ENCODE results near the gene TFAP2A. TPM values are rescaled to one million over a fixed set of nuclear protein-coding genes. Genes with fewer than 3 reads are reported as not detected.
A peak's percentile ranks its signal among the peaks of the same experiment; 100 is the strongest.

The TFAP2A gene
- total RNA-seq, 1 experiment from 2014 or later = 87.4 TPM

- Mint-ChIP-seq H3K4me3 (ENCODE audit: unreplicated experiment) (peak overlapping the region; percentile 56), H3K27ac (ENCODE audit: low read depth, unreplicated experiment) (peak overlapping the region; percentile 99), H3K4me1 (ENCODE audit: insufficient read depth, unreplicated experiment) (peaks cover 34% of the 10 kb centered on the region), H3K36me3 (ENCODE audit: insufficient read depth, unreplicated experiment) (peaks cover 6% of the 10 kb centered on the region), H3K9me3 (ENCODE audit: unreplicated experiment) (no peaks in the 10 kb centered on the region), H3K27me3 (ENCODE audit: insufficient read depth, unreplicated experiment) (no peaks in the 10 kb centered on the region)
- peak; percentile 99 for DNase-seq (ENCODE audit: unreplicated experiment)
- TF ChIP-seq, protein P1, sequence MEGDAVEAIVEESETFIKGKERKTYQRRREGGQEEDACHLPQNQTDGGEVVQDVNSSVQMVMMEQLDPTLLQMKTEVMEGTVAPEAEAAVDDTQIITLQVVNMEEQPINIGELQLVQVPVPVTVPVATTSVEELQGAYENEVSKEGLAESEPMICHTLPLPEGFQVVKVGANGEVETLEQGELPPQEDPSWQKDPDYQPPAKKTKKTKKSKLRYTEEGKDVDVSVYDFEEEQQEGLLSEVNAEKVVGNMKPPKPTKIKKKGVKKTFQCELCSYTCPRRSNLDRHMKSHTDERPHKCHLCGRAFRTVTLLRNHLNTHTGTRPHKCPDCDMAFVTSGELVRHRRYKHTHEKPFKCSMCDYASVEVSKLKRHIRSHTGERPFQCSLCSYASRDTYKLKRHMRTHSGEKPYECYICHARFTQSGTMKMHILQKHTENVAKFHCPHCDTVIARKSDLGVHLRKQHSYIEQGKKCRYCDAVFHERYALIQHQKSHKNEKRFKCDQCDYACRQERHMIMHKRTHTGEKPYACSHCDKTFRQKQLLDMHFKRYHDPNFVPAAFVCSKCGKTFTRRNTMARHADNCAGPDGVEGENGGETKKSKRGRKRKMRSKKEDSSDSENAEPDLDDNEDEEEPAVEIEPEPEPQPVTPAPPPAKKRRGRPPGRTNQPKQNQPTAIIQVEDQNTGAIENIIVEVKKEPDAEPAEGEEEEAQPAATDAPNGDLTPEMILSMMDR (IDR thresholded peaks at IDR 0.05; ENCODE audit: unreplicated experiment) = no peak
- ChIA-PET CTCF (interaction anchor here (0.5 to 1.8 kb wide), 8 partner anchors 10 to 1819 kb away, joined by 3 to 5 read pairs (median 3); no protein-coding TSS in a partner anchor), POLR2A (interaction anchor here (0.7 to 5.5 kb wide), 11 partner anchors 10 to 1869 kb away, joined by 3 to 57 read pairs (median 4); partner anchors contain the start of gene TFAP2A)
- TSS peak; percentile 89 for BruUV-seq (replicated peaks)
- intact Hi-C loops (cut with micrococcal nuclease) = no loop called here
These were observed 37.1 kb upstream of the TFAP2A start for GRCh38 chr6:10451828-10452509.

DNA sequence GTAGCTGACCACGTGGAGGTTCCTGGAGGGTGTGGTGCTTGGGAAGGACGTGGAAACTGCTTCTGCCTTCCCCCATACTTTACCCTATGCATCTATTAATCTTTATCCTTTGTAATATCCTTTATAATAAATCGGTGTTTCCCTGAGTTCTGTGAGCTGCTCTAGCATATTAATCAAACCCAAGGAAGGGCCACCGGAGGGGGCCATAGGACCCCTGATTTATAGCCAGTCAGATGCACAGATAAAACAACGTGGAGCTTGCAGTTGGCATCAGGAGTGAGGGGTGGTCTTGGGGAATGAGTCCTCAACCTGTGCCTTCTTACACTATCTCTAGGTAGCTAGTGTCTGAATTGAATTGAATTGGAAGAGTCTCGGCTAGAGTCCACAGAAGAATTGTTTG, 36.5 kb upstream of the TFAP2A start:
- intact Hi-C loops (cut with micrococcal nuclease) = no loop called here
- BruUV-seq (replicated peaks) = TSS peak; percentile 97
- CTCF ChIA-PET = interaction anchor here (0.6 to 1.8 kb wide), 8 partner anchors 9 to 655 kb away, joined by 3 to 7 read pairs (median 3); no protein-coding TSS in a partner anchor
- H3K36me3 Mint-ChIP-seq (ENCODE audit: insufficient read depth, unreplicated experiment) = peaks cover 6% of the 10 kb centered on the region
- H3K9me3 Mint-ChIP-seq (ENCODE audit: unreplicated experiment) = no peaks in the 10 kb centered on the region
- peak overlapping the region; percentile 56 for H3K4me3 Mint-ChIP-seq (ENCODE audit: unreplicated experiment)
- TF ChIP-seq, protein P1 (IDR thresholded peaks at IDR 0.05; ENCODE audit: unreplicated experiment) = no peak
- H3K4me1 Mint-ChIP-seq (ENCODE audit: insufficient read depth, unreplicated experiment) = peaks cover 34% of the 10 kb centered on the region
- POLR2A ChIA-PET = interaction anchor here (0.7 to 5.5 kb wide), 11 partner anchors 9 to 244 kb away, joined by 3 to 57 read pairs (median 4); partner anchors contain the start of gene TFAP2A
- no peaks in the 10 kb centered on the region for H3K27me3 Mint-ChIP-seq (ENCODE audit: insufficient read depth, unreplicated experiment)
- H3K27ac Mint-ChIP-seq (ENCODE audit: low read depth, unreplicated experiment) = peak overlapping the region; percentile 99
- DNase-seq (ENCODE audit: unreplicated experiment) = no peak

DNA sequence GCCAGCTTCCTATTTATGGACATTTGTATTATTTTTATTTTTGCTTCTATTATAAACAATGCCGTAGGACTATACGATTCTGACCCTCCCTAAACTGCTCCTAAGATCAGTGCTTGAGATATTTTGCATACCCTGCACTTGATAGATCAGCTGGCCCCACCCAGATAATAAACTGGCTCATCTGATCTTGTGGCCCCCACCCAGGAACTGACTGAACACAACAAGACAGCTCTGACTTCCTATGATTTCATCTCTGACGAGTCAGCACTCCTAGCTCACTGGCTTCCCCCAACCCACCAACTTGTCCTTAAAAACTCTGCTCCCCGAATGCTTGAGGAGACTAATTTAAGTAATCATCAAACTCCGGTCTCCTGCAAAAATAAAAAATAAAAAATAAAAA, 34.9 kb upstream of the TFAP2A start:
- BruUV-seq (replicated peaks) = no TSS peak
- TF ChIP-seq, protein P1 (IDR thresholded peaks at IDR 0.05; ENCODE audit: unreplicated experiment) = no peak
- H3K27ac Mint-ChIP-seq (ENCODE audit: low read depth, unreplicated experiment) = peak overlapping the region; percentile 99
- ChIA-PET POLR2A (interaction anchor here (0.7 to 5.5 kb wide), 7 partner anchors 8 to 37 kb away, joined by 3 to 57 read pairs (median 8); partner anchors contain the start of gene TFAP2A), CTCF (interaction anchor here (0.6 to 1.8 kb wide), 5 partner anchors 8 to 397 kb away, joined by 3 to 7 read pairs (median 4); no protein-coding TSS in a partner anchor)
- intact Hi-C loops (cut with micrococcal nuclease) = no loop called here
- peaks cover 6% of the 10 kb centered on the region for H3K36me3 Mint-ChIP-seq (ENCODE audit: insufficient read depth, unreplicated experiment)
- DNase-seq (ENCODE audit: unreplicated experiment) = no peak
- H3K4me1 Mint-ChIP-seq (ENCODE audit: insufficient read depth, unreplicated experiment) = peaks cover 34% of the 10 kb centered on the region
- H3K4me3 Mint-ChIP-seq (ENCODE audit: unreplicated experiment) = no peak overlapping the region
- H3K27me3 Mint-ChIP-seq (ENCODE audit: insufficient read depth, unreplicated experiment) = no peaks in the 10 kb centered on the region
- no peaks in the 10 kb centered on the region for H3K9me3 Mint-ChIP-seq (ENCODE audit: unreplicated experiment)

DNA sequence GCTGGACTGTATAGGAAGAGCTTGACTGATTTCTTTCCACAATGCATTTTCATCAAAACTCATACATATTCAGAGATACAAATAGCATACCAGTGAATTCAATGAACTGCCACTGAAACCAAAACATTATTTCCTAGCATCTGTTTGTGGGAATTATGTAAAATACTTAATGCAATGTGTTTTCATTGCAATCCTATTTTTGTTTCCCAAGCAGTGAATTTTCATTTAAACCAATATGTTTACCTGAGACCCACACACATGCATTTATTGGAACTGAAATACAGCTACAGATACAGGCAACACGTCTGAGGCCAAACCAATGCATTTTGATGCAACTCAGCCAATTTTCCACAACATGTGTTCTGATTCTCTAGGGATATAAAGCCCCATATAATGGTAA, 33.2 kb upstream of the TFAP2A start:
- Mint-ChIP-seq H3K27ac (ENCODE audit: low read depth, unreplicated experiment) (no peak overlapping the region), H3K4me1 (ENCODE audit: insufficient read depth, unreplicated experiment) (peaks cover 34% of the 10 kb centered on the region), H3K4me3 (ENCODE audit: unreplicated experiment) (no peak overlapping the region), H3K36me3 (ENCODE audit: insufficient read depth, unreplicated experiment) (peaks cover 6% of the 10 kb centered on the region), H3K9me3 (ENCODE audit: unreplicated experiment) (no peaks in the 10 kb centered on the region), H3K27me3 (ENCODE audit: insufficient read depth, unreplicated experiment) (no peaks in the 10 kb centered on the region)
- no TSS peak for BruUV-seq (replicated peaks)
- DNase-seq (ENCODE audit: unreplicated experiment) = no peak
- POLR2A ChIA-PET = interaction anchor here (0.6 to 0.7 kb wide), 2 partner anchors 13 to 17 kb away, joined by 3 read pairs; no protein-coding TSS in a partner anchor
- CTCF ChIA-PET = no interaction called here
- TF ChIP-seq, protein P1 (IDR thresholded peaks at IDR 0.05; ENCODE audit: unreplicated experiment) = no peak
- intact Hi-C loops (cut with micrococcal nuclease) = no loop called here
